SJSA1 (cell line): ENCODE results near the gene NPL. TPM values are rescaled to one million over a fixed set of nuclear protein-coding genes. Genes with fewer than 3 reads are reported as not detected.

ENCODE experiments used
- DNase-seq, 2 experiments: peaks; one replicate each; pipeline ENCODE4 v3.0.0-alpha.2; 2015 to 2020; ENCODE audit warnings: low spot score in 2 of 2, low read depth in 1 of 2
- H3K27ac ChIP-seq: fragments of 250-450 bp; sonication (Bioruptor Pico); 2 replicates; pipeline ENCODE4 v1.5.1; 2020; ENCODE audit warnings: mild to moderate bottlenecking, moderate library complexity
- H3K27me3 ChIP-seq: fragments of 250-450 bp; sonication (Bioruptor Pico); replicated peaks from 2 replicates; pipeline ENCODE4 v1.5.1; 2020; ENCODE audit warnings: mild to moderate bottlenecking, moderate library complexity
- H3K36me3 ChIP-seq: fragments of 250-450 bp; sonication (Bioruptor Pico); 2 replicates; pipeline ENCODE4 v1.5.1; 2020; ENCODE audit warnings: mild to moderate bottlenecking
- H3K4me1 ChIP-seq: fragments of 250-450 bp; sonication (Bioruptor Pico); replicated peaks from 2 replicates; pipeline ENCODE4 v1.6.1; 2021; ENCODE audit warnings: mild to moderate bottlenecking
- H3K4me3 ChIP-seq: fragments of 250-450 bp; sonication (Bioruptor Pico); 2 replicates; pipeline ENCODE4 v1.5.1; 2020; ENCODE audit warnings: mild to moderate bottlenecking
- H3K9me3 ChIP-seq: fragments of 250-450 bp; sonication (Bioruptor Pico); replicated peaks from 2 replicates; pipeline ENCODE4 v1.5.1; 2020; ENCODE audit warnings: mild to moderate bottlenecking
- total RNA-seq: library from RNA; depleted of rRNA; stranded (reverse); fragments of >200 nt; shearing (Covaris generic); gene quantifications from 2 replicates; pipeline ENCODE4 v1.2.3, GENCODE V29; 2014

The NPL gene
- total RNA-seq, 1 experiment from 2014 or later = 2.4 TPM

DNA sequence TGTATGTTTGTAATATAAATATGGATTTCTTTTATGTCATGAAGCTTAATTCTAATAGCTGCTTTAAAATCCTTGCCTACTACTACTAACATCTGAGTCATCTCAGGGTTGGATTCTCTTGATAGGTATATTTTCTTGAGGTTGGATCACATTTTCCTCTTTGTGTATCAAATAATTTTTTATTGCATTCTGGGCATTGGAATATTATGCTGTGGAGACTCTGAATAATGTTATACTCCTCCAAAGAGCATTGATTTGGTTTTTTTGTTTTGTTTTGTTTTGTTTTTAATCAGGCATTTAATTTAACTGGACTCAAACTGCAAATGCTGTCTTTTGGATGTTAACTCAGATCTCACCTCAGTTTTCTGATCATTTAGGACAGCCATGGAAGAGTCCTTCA, 57.5 kb downstream of the NPL start:
- DNase-seq = no peak
- Histone ChIP-seq H3K4me3 (no peak overlapping the region), H3K36me3 (peaks cover 100% of the 10 kb centered on the region), H3K27ac (no peak overlapping the region), H3K4me1 (peaks cover 4% of the 10 kb centered on the region; the same call in 1 of the 2 replicates), H3K9me3 (no peaks in the 10 kb centered on the region), H3K27me3 (no peaks in the 10 kb centered on the region)

GRCh38 chr1:182848736-182849135, 59.2 kb downstream of the NPL start:
- no peaks in the 10 kb centered on the region for H3K27me3 ChIP-seq
- H3K27ac ChIP-seq = no peak overlapping the region
- no peak overlapping the region for H3K4me3 ChIP-seq
- no peaks in the 10 kb centered on the region for H3K4me1 ChIP-seq
- no peaks in the 10 kb centered on the region for H3K9me3 ChIP-seq
- H3K36me3 ChIP-seq = peaks cover 99% of the 10 kb centered on the region
- no peak for DNase-seq

- Histone ChIP-seq H3K9me3 (no peaks in the 10 kb centered on the region), H3K4me1 (no peaks in the 10 kb centered on the region), H3K27me3 (no peaks in the 10 kb centered on the region), H3K27ac (no peak overlapping the region), H3K4me3 (no peak overlapping the region), H3K36me3 (peaks cover 99% of the 10 kb centered on the region)
- no peak for DNase-seq
Measured at GRCh38 chr1:182850319-182850718, 60.7 kb downstream of the NPL start.

GRCh38 chr1:182851825-182852224, 62.3 kb downstream of the NPL start:
- Histone ChIP-seq H3K4me3 (no peak overlapping the region), H3K36me3 (peaks cover 99% of the 10 kb centered on the region), H3K4me1 (no peaks in the 10 kb centered on the region), H3K27ac (no peak overlapping the region), H3K27me3 (no peaks in the 10 kb centered on the region), H3K9me3 (no peaks in the 10 kb centered on the region)
- DNase-seq = no peak

- Histone ChIP-seq H3K27ac (no peak overlapping the region), H3K9me3 (no peaks in the 10 kb centered on the region), H3K27me3 (no peaks in the 10 kb centered on the region), H3K4me3 (no peak overlapping the region), H3K4me1 (no peaks in the 10 kb centered on the region), H3K36me3 (peaks cover 99% of the 10 kb centered on the region)
- no peak for DNase-seq
Measured at GRCh38 chr1:182855911-182856310, 66.3 kb downstream of the NPL start.

DNA sequence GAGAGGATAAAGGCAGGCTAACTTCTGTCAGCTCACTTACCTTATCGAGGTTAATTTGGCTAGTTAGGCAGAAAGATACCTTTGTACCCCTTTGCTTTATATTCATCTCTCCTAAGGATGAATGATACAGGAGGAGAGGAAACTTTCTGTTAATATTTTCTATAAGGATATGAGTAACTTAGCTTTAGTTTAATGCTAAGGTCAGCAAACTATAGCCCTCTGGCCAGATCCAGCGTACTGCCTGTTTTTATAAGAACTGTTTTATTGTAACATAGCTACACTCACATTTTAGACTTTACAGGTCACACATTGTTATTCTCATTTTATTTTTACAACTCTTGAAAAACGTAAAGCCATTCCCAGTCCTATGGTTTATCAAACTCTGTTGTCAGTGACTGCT, 67.6 kb downstream of the NPL start:
- no peak overlapping the region for H3K4me3 ChIP-seq
- no peak for DNase-seq
- H3K9me3 ChIP-seq = no peaks in the 10 kb centered on the region
- no peaks in the 10 kb centered on the region for H3K4me1 ChIP-seq
- H3K27ac ChIP-seq = no peak overlapping the region
- peaks cover 99% of the 10 kb centered on the region for H3K36me3 ChIP-seq
- no peaks in the 10 kb centered on the region for H3K27me3 ChIP-seq

DNA sequence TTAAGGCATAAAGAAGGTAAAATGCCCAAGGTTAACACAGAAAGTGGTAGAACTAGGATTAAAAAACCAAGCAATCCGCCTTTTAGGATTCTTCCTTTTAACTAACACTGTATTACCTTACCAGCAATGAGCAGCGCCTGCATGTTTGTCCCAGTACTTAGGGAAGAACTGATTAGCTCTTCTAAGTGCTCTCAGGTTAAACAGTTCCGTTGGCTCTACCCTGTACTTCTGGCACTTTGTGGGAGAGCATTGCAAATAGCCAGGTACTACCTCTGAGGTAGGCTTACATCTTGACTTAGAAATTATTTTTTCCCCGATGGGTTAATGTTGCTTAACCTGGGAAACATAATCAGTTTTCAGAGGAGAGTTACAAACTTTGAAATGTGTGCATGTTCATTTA, 71.1 kb downstream of the NPL start:
- no peak overlapping the region for H3K4me3 ChIP-seq
- H3K4me1 ChIP-seq = no peaks in the 10 kb centered on the region
- DNase-seq = no peak
- H3K27ac ChIP-seq = no peak overlapping the region
- H3K27me3 ChIP-seq = no peaks in the 10 kb centered on the region
- H3K9me3 ChIP-seq = no peaks in the 10 kb centered on the region
- H3K36me3 ChIP-seq = peaks cover 100% of the 10 kb centered on the region

GRCh38 chr1:182861994-182862393, 72.4 kb downstream of the NPL start:
- no peaks in the 10 kb centered on the region for H3K9me3 ChIP-seq
- no peaks in the 10 kb centered on the region for H3K4me1 ChIP-seq
- no peaks in the 10 kb centered on the region for H3K27me3 ChIP-seq
- H3K36me3 ChIP-seq = peaks cover 100% of the 10 kb centered on the region
- no peak overlapping the region for H3K4me3 ChIP-seq
- no peak overlapping the region for H3K27ac ChIP-seq
- DNase-seq = no peak

GRCh38 chr1:182862827-182863226, 73.3 kb downstream of the NPL start:
- H3K27me3 ChIP-seq = no peaks in the 10 kb centered on the region
- no peaks in the 10 kb centered on the region for H3K9me3 ChIP-seq
- H3K27ac ChIP-seq = no peak overlapping the region
- DNase-seq = no peak
- H3K36me3 ChIP-seq = peaks cover 100% of the 10 kb centered on the region
- H3K4me3 ChIP-seq = no peak overlapping the region
- H3K4me1 ChIP-seq = no peaks in the 10 kb centered on the region

- Histone ChIP-seq H3K9me3 (no peaks in the 10 kb centered on the region), H3K4me3 (no peak overlapping the region), H3K27ac (no peak overlapping the region), H3K4me1 (no peaks in the 10 kb centered on the region), H3K36me3 (peaks cover 100% of the 10 kb centered on the region), H3K27me3 (no peaks in the 10 kb centered on the region)
- DNase-seq = no peak
Measured at GRCh38 chr1:182863940-182864339, 74.4 kb downstream of the NPL start.

DNA sequence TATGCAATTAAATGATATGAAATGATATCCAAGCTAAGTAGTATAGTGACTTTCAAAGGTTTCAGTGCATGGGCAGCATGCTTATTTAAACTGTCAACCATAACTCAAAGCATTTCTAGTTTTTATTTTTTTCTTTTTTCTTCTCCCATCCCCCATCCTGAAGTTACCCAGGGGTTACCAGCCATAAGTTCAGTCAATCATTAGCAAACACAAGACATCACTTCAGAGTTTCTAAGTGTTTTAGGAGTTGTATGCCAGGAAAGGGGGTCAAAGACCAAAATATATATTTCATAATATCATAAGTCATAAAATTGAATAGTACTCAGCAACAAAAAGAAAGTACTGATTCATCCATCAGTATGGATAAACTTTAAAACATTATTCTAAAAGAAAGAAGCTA, 78.3 kb downstream of the NPL start:
- no peaks in the 10 kb centered on the region for H3K27me3 ChIP-seq
- no peaks in the 10 kb centered on the region for H3K4me1 ChIP-seq
- no peak for DNase-seq
- no peak overlapping the region for H3K4me3 ChIP-seq
- no peak overlapping the region for H3K27ac ChIP-seq
- H3K36me3 ChIP-seq = peaks cover 100% of the 10 kb centered on the region
- H3K9me3 ChIP-seq = no peaks in the 10 kb centered on the region

DNA sequence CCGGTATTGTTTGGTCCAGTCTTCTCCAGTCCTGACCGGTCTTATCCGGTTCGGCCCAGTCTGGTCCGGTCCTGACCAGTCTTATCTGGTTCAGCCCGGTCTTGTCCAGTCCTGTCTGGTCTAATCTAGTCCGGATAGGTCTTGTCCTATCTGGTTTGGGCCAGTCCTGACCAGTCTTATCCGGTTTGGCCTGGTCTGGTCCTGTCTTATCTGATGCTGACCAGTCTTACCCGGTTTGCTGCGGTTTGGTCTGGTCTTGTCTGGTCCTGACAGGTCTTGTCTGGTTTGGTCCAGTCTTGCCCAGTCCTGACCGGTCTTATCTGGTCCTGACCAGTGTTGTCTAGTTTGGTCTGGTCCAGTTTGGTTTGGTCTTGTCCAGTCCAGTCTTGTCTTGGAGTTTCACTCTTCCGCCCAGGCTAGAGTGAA, 79.7 kb downstream of the NPL start:
- no peak for DNase-seq

GRCh38 chr1:182872881-182873280, 83.3 kb downstream of the NPL start:
- Histone ChIP-seq H3K27me3 (no peaks in the 10 kb centered on the region), H3K4me1 (no peaks in the 10 kb centered on the region), H3K9me3 (no peaks in the 10 kb centered on the region), H3K27ac (no peak overlapping the region), H3K36me3 (peaks cover 100% of the 10 kb centered on the region), H3K4me3 (no peak overlapping the region)
- no peak for DNase-seq

More for the DNA sequence above, 79.7 kb downstream of the NPL start:
- Histone ChIP-seq H3K4me3 (no peak overlapping the region), H3K4me1 (no peaks in the 10 kb centered on the region), H3K27ac (no peak overlapping the region), H3K36me3 (peaks cover 100% of the 10 kb centered on the region), H3K27me3 (no peaks in the 10 kb centered on the region), H3K9me3 (no peaks in the 10 kb centered on the region)

DNA sequence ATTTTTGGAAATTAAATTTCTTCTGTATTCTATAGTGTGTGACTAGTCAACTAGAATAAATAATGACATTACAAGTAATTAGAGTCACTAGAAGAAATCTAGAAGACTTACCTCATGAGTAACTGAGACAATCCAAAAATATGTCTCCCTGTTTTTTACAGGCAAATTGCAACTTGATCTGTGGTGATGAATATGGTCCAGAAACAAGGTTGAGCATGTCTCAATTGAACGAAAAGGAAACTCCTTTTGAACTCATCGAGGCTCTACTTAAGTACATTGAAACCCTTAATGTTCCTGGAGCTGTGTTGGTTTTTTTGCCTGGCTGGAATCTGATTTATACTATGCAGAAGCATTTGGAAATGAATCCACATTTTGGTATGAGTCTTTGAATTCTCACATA, 86.3 kb downstream of the NPL start:
- Histone ChIP-seq H3K36me3 (peaks cover 100% of the 10 kb centered on the region), H3K27me3 (no peaks in the 10 kb centered on the region), H3K4me3 (no peak overlapping the region)

GRCh38 chr1:182877331-182877730, 87.8 kb downstream of the NPL start:
- DNase-seq = no peak
- H3K4me1 ChIP-seq = no peaks in the 10 kb centered on the region
- no peak overlapping the region for H3K27ac ChIP-seq
- no peak overlapping the region for H3K4me3 ChIP-seq
- no peaks in the 10 kb centered on the region for H3K27me3 ChIP-seq
- peaks cover 100% of the 10 kb centered on the region for H3K36me3 ChIP-seq
- H3K9me3 ChIP-seq = no peaks in the 10 kb centered on the region

More for the DNA sequence above, 86.3 kb downstream of the NPL start:
- no peaks in the 10 kb centered on the region for H3K9me3 ChIP-seq
- no peaks in the 10 kb centered on the region for H3K4me1 ChIP-seq
- no peak overlapping the region for H3K27ac ChIP-seq
- no peak for DNase-seq
